Measurements from ENCODE around the gene ARL5C. TPM values are rescaled to one million over a fixed set of nuclear protein-coding genes. Genes with fewer than 3 reads are reported as not detected.
"Not testable (repeated sequence)": the region's sequence is repeated elsewhere in the genome, so short reads cannot be mapped to it uniquely, and the experiment has no call there.

The ARL5C gene
- total RNA-seq, 4 donors from 2014 or later = not detected

GRCh38 chr17:39130205-39130604 lies 35.8 kb downstream of the ARL5C start:
- DNase-seq = no peak
- H3K4me1 ChIP-seq = no peaks in the 10 kb centered on the region
- H3K27me3 ChIP-seq = no peaks in the 10 kb centered on the region
- intact Hi-C loops (cut with DNase I) = no loop called here
- H3K36me3 ChIP-seq = no peaks in the 10 kb centered on the region
- no peak overlapping the region for H3K27ac ChIP-seq
- no peak overlapping the region for H3K4me3 ChIP-seq (replicated peaks in 1 of 3)
- H3K9me3 ChIP-seq = no peaks in the 10 kb centered on the region
- WGBS, 2 donors = 87 to 91% methylated on average over 3 of the region's 3 CpGs
- TF ChIP-seq POLR2A (IDR thresholded peaks at IDR 0.05) (no peak), CTCF (IDR thresholded peaks at IDR 0.05) (no peak)

GRCh38 chr17:39129544-39129943 lies 36.4 kb downstream of the ARL5C start:
- WGBS, 2 donors = 78 to 82% methylated on average over 6 of the region's 6 CpGs
- H3K9me3 ChIP-seq; H3K27me3 ChIP-seq; H3K27ac ChIP-seq; H3K36me3 ChIP-seq; H3K4me3 ChIP-seq (replicated peaks in 1 of 3); DNase-seq; H3K4me1 ChIP-seq; intact Hi-C loops (cut with DNase I): not testable (repeated sequence)

GRCh38 chr17:39126436-39126835 lies 39.5 kb downstream of the ARL5C start:
- WGBS, 2 donors = 63 to 71% methylated on average over 6 of the region's 6 CpGs
- H3K36me3 ChIP-seq = no peaks in the 10 kb centered on the region
- intact Hi-C loops (cut with DNase I) = no loop called here
- TF ChIP-seq CTCF (IDR thresholded peaks at IDR 0.05) (no peak), POLR2A (IDR thresholded peaks at IDR 0.05) (no peak)
- no peak for DNase-seq
- H3K27ac ChIP-seq = no peak overlapping the region
- no peaks in the 10 kb centered on the region for H3K27me3 ChIP-seq
- no peak overlapping the region for H3K4me3 ChIP-seq (replicated peaks in 1 of 3)
- H3K9me3 ChIP-seq = no peaks in the 10 kb centered on the region
- no peaks in the 10 kb centered on the region for H3K4me1 ChIP-seq

GRCh38 chr17:39125143-39125875 lies 40.7 kb downstream of the ARL5C start:
- Histone ChIP-seq H3K4me3 (replicated peaks in 1 of 3) (no peak overlapping the region), H3K27ac (no peak overlapping the region), H3K9me3 (no peaks in the 10 kb centered on the region), H3K27me3 (no peaks in the 10 kb centered on the region), H3K4me1 (no peaks in the 10 kb centered on the region), H3K36me3 (no peaks in the 10 kb centered on the region)
- intact Hi-C loops (cut with DNase I) = no loop called here
- DNase-seq = no peak
- 91 to 93% methylated on average over 2 of the region's 2 CpGs for WGBS, 2 donors
- no peak for TF ChIP-seq POLR2A (IDR thresholded peaks at IDR 0.05)
- TF ChIP-seq CTCF (IDR thresholded peaks at IDR 0.05) = no peak

- Histone ChIP-seq H3K27ac (no peak overlapping the region), H3K4me1 (no peaks in the 10 kb centered on the region), H3K36me3 (no peaks in the 10 kb centered on the region), H3K9me3 (no peaks in the 10 kb centered on the region), H3K4me3 (replicated peaks in 1 of 3) (no peak overlapping the region), H3K27me3 (no peaks in the 10 kb centered on the region)
- WGBS, 2 donors = 63 to 92% methylated on average over 6 of the region's 9 CpGs
- intact Hi-C loops (cut with DNase I) = no loop called here
- no peak for TF ChIP-seq CTCF (IDR thresholded peaks at IDR 0.05)
- TF ChIP-seq POLR2A (IDR thresholded peaks at IDR 0.05) = no peak
- DNase-seq = no peak
Observed at GRCh38 chr17:39123627-39124026, 42.3 kb downstream of the ARL5C start.

All from thyroid gland (tissue), 4 donors.